Measurements from ENCODE around the gene CDH3. TPM values are rescaled to one million over a fixed set of nuclear protein-coding genes. Genes with fewer than 3 reads are reported as not detected.

CDH3 gene
- total and polyA plus RNA-seq, 2 of the 13 experiments (the other 11 are each of a cell fraction or from before 2014, with no cell fraction given), result 0.11 TPM; not detected in 1

GRCh38 chr16:68737730-68738629 lies 92.9 kb downstream of the CDH3 start (continued):
- TF ChIP-seq HNF1A (IDR thresholded peaks at IDR 0.05; ENCODE audit: low read depth), result no peak
- no peak for TF ChIP-seq HNF1A (CRISPR knock-in tag; IDR thresholded peaks at IDR 0.05; ENCODE audit: borderline replicate concordance)
- no peak for TF ChIP-seq REPIN1 (CRISPR knock-in tag; IDR thresholded peaks at IDR 0.05; ENCODE audit: borderline replicate concordance, low read depth)
- peak; percentile 78 for TF ChIP-seq ZBTB7B (CRISPR knock-in tag; IDR thresholded peaks at IDR 0.05)
- TF ChIP-seq ZNF34 (CRISPR knock-in tag; IDR thresholded peaks at IDR 0.05; ENCODE audit: borderline replicate concordance), result no peak
- TF ChIP-seq ZNF737 (CRISPR knock-in tag; IDR thresholded peaks at IDR 0.05; ENCODE audit: borderline replicate concordance), result no peak
- no peak for TF ChIP-seq ZNF260 (CRISPR knock-in tag; IDR thresholded peaks at IDR 0.05; ENCODE audit: borderline replicate concordance, low read depth)
- TF ChIP-seq ZNF331 (CRISPR knock-in tag; IDR thresholded peaks at IDR 0.05), result 0 out of 2 replicates have a peak, but pooled peaks have one; percentile 9
- no peak for TF ChIP-seq TCF7 (IDR thresholded peaks at IDR 0.05; ENCODE audit: low read depth)
- TF ChIP-seq NPAS2 (CRISPR knock-in tag; IDR thresholded peaks at IDR 0.05; ENCODE audit: borderline replicate concordance), result no peak
- no peak for TF ChIP-seq ZNF567 (CRISPR knock-in tag; IDR thresholded peaks at IDR 0.05; ENCODE audit: borderline replicate concordance)
- no peak for TF ChIP-seq ZHX1 (CRISPR knock-in tag; IDR thresholded peaks at IDR 0.05; ENCODE audit: low read depth)
- 0 out of 2 replicates have a peak, but pooled peaks have one; percentile 52 for TF ChIP-seq ZNF547 (CRISPR knock-in tag; IDR thresholded peaks at IDR 0.05)
- TF ChIP-seq ZNF460 (CRISPR knock-in tag; IDR thresholded peaks at IDR 0.05; ENCODE audit: borderline replicate concordance), result no peak
- TF ChIP-seq KLF6 (CRISPR knock-in tag; IDR thresholded peaks at IDR 0.05), result peak; percentile 57; the same call in 1 of the 2 replicates
- TF ChIP-seq ZNF574 (CRISPR knock-in tag; IDR thresholded peaks at IDR 0.05), result peak; percentile 48; the same call in 1 of the 2 replicates
- TF ChIP-seq NR3C1 (CRISPR knock-in tag; IDR thresholded peaks at IDR 0.05), result no peak
- TF ChIP-seq CREB3 (CRISPR knock-in tag; IDR thresholded peaks at IDR 0.05), result no peak
